ENCODE results near the gene EWSR1. TPM values are rescaled to one million over a fixed set of nuclear protein-coding genes. Genes with fewer than 3 reads are reported as not detected.

The EWSR1 gene
- total RNA-seq, 4 donors from 2014 or later, result 174 to 211 (median 188) TPM

- Histone ChIP-seq H3K4me3 (peak overlapping the region in 2 of 4 donors; percentile 83 to 92), H3K27ac (peak overlapping the region in 2 of 4 donors; percentile 93 to 94)
These were observed 37.7 kb downstream of the EWSR1 start for GRCh38 chr22:29305836-29306174.

GRCh38 chr22:29306175-29306834 lies 38.2 kb downstream of the EWSR1 start, which contains the start of gene GAS2L1:
GAS2L1 (plus strand) TSS chr22:29306650; CDS start chr22:29308106, 1,456 bp downstream.
- peaks cover 0 to 6% (median 0%) of the 10 kb centered on the region in 3 donors for H3K36me3 ChIP-seq
- H3K4me3 ChIP-seq, result peak within 1 kb of the TSS; percentile 83 to 96 (median 90)
- peak in 1 of 2 donors; percentile 66 for TF ChIP-seq EP300 (IDR thresholded peaks at IDR 0.05)
- peak; percentile 67 to 89 (median 74) for TF ChIP-seq CTCF (IDR thresholded peaks at IDR 0.05)
- no peak for TF ChIP-seq POLR2A (IDR thresholded peaks at IDR 0.05)
- H3K27me3 ChIP-seq, result no peaks in the 10 kb centered on the region
- no peaks in the 10 kb centered on the region for H3K9me3 ChIP-seq
- peak; percentile 68 to 72 for DNase-seq (ENCODE audit: low spot score in 2 of 2)
- peaks cover 0 to 65% (median 51%) of the 10 kb centered on the region in 4 donors for H3K4me1 ChIP-seq
- H3K27ac ChIP-seq, result peak within 1 kb of the TSS; percentile 89 to 94 (median 92)
- WGBS, 2 donors, result 1% methylated on average over 30 to 40 of the region's 40 CpGs

More at GRCh38 chr22:29305836-29306174, 37.7 kb downstream of the EWSR1 start:
- no peaks in the 10 kb centered on the region for H3K9me3 ChIP-seq
- WGBS, 2 donors, result 41 to 54% methylated on average over 7 of the region's 7 CpGs
- TF ChIP-seq POLR2A (IDR thresholded peaks at IDR 0.05), result no peak
- TF ChIP-seq CTCF (IDR thresholded peaks at IDR 0.05), result no peak
- TF ChIP-seq EP300 (IDR thresholded peaks at IDR 0.05), result no peak
- H3K36me3 ChIP-seq, result peaks cover 0 to 11% (median 0%) of the 10 kb centered on the region in 3 donors
- no peak for DNase-seq (ENCODE audit: low spot score in 2 of 2)
- H3K4me1 ChIP-seq, result peaks cover 0 to 60% (median 48%) of the 10 kb centered on the region in 4 donors
- H3K27me3 ChIP-seq, result no peaks in the 10 kb centered on the region

GRCh38 chr22:29306835-29307595 lies 38.9 kb downstream of the EWSR1 start:
- Histone ChIP-seq H3K4me1 (peaks cover 0 to 71% (median 58%) of the 10 kb centered on the region in 4 donors), H3K36me3 (no peaks in the 10 kb centered on the region), H3K9me3 (no peaks in the 10 kb centered on the region), H3K4me3 (peak overlapping the region; percentile 83 to 96 (median 90)), H3K27ac (peak overlapping the region; percentile 89 to 94 (median 92)), H3K27me3 (no peaks in the 10 kb centered on the region)
- TF ChIP-seq EP300 (IDR thresholded peaks at IDR 0.05) (peak in 1 of 2 donors; percentile 62), CTCF (IDR thresholded peaks at IDR 0.05) (peak in 2 of 5 experiments; percentile 10 to 35), POLR2A (IDR thresholded peaks at IDR 0.05) (peak in 1 of 2 donors; percentile 67)
- DNase-seq (ENCODE audit: low spot score in 2 of 2), result peak; percentile 74
- 2 to 12% methylated on average over 18 to 27 of the region's 83 CpGs for WGBS, 2 donors

- TF ChIP-seq POLR2A (IDR thresholded peaks at IDR 0.05), result no peak
- Histone ChIP-seq H3K9me3 (no peaks in the 10 kb centered on the region), H3K36me3 (no peaks in the 10 kb centered on the region), H3K27ac (peak overlapping the region; percentile 89 to 94 (median 92)), H3K4me3 (peak overlapping the region; percentile 83 to 96 (median 90)), H3K4me1 (peaks cover 0 to 71% (median 60%) of the 10 kb centered on the region in 4 donors), H3K27me3 (no peaks in the 10 kb centered on the region)
- WGBS, 2 donors, result 59 to 69% methylated on average over 15 to 19 of the region's 20 CpGs
- no peak for DNase-seq (ENCODE audit: low spot score in 2 of 2)
These were observed 39.6 kb downstream of the EWSR1 start for GRCh38 chr22:29307596-29308147.

GRCh38 chr22:29308148-29308790 lies 40.2 kb downstream of the EWSR1 start:
- TF ChIP-seq EP300 (IDR thresholded peaks at IDR 0.05) (no peak), POLR2A (IDR thresholded peaks at IDR 0.05) (no peak), CTCF (IDR thresholded peaks at IDR 0.05) (no peak)
- H3K9me3 ChIP-seq, result no peaks in the 10 kb centered on the region
- H3K36me3 ChIP-seq, result no peaks in the 10 kb centered on the region
- H3K27ac ChIP-seq, result peak overlapping the region; percentile 89 to 94 (median 92)
- H3K4me1 ChIP-seq, result peaks cover 0 to 71% (median 57%) of the 10 kb centered on the region in 4 donors
- WGBS, 2 donors, result 80 to 84% methylated on average over 17 to 19 of the region's 50 CpGs
- no peak for DNase-seq (ENCODE audit: low spot score in 2 of 2)
- peaks cover 0 to 2% of the 10 kb centered on the region in 2 donors for H3K27me3 ChIP-seq
- peak overlapping the region in 3 of 4 donors; percentile 83 to 92 (median 87) for H3K4me3 ChIP-seq
